HCT116 (cell line): Measurements from ENCODE around the gene SLC2A13. TPM values are rescaled to one million over a fixed set of nuclear protein-coding genes. Genes with fewer than 3 reads are reported as not detected.

Source experiments
- ATAC-seq: fragments of 200-7000 bp; cut with Tn5 transposase; 2 replicates; pipeline ENCODE4 v1.9.1; 2020; ENCODE audit warnings: mild to moderate bottlenecking, moderate library complexity
- BruUV-seq: library from RNA; stranded (reverse); fragments of 400-500 nt; replicated peaks from 2 replicates; lab custom pipeline; 2021; lab: Mats Ljungman, UMichigan
- CTCF ChIA-PET: fragments of 300-600 bp; sonication (Branson Sonifier 250); formaldehyde crosslinking; loops from one replicate; lab custom pipeline; 2021; ENCODE audit warnings: antibody characterized with exemption; lab: Charles Lee
- POLR2A ChIA-PET: fragments of 300-600, 350-600 bp; sonication (Branson Sonifier 250); formaldehyde crosslinking; loops from one replicate; lab custom pipeline; 2021; ENCODE audit warnings: antibody characterized with exemption; lab: Charles Lee
- RAD21 ChIA-PET, 2 experiments: fragments of 300-600 bp; sonication (Branson Sonifier 250); formaldehyde crosslinking; loops; one replicate each; lab custom pipeline; 2023; ENCODE audit warnings: low total read pairs in 2 of 2; ENCODE audit not compliant: uncharacterized antibody in 2 of 2, unreplicated experiment in 2 of 2, low non-redundant PET in 1 of 2; lab: Charles Lee
- DNase-seq: peaks from one replicate; pipeline ENCODE4 v3.0.0-alpha.2; 2010; ENCODE audit warnings: low read depth, low spot score
- H2AFZ ChIP-seq: fragments of 200-600 bp; shearing (Covaris generic), sonication (generic); 2 replicates; pipeline ENCODE4 v1.6.1; 2017; ENCODE audit warnings: low read depth, mixed run types, mixed read lengths, antibody characterized with exemption, low read length; ENCODE audit not compliant: poor library complexity, severe bottlenecking
- H3K27ac ChIP-seq: 2 replicates; pipeline ENCODE4 v1.5.1; 2012; ENCODE audit warnings: low read depth, low read length
- H3K27me3 ChIP-seq: fragments of 200-600 bp; sonication (generic); 2 replicates; pipeline ENCODE4 v1.6.1; 2016; ENCODE audit warnings: mixed run types, low read length, mixed read lengths; ENCODE audit not compliant: insufficient read depth
- H3K36me3 ChIP-seq, 2 experiments: fragments of 200-500 bp in 1 of 2; fragments of 200-600 bp in 1 of 2; sonication (Bioruptor generic) in 1 of 2; sonication (generic) in 1 of 2; 2 replicates each; pipeline versions ENCODE4 v1.5.1 to v1.6.1; 2014 to 2016; ENCODE audit warnings: low read length in 2 of 2, inconsistent platforms in 1 of 2, mixed read lengths in 1 of 2, mixed run types in 1 of 2; ENCODE audit not compliant: insufficient read depth in 2 of 2, control insufficient read depth in 1 of 2
- H3K4me1 ChIP-seq, 2 experiments: fragments of 200-600 bp in 1 of 2; sonication (generic) in 1 of 2; 2 replicates each; pipeline versions ENCODE4 v1.5.1 to v1.6.1; 2012 to 2017; ENCODE audit warnings: low read length in 2 of 2, inconsistent platforms in 1 of 2, mild to moderate bottlenecking in 1 of 2, mixed read lengths in 1 of 2, mixed run types in 1 of 2, moderate library complexity in 1 of 2; ENCODE audit not compliant: insufficient read depth in 2 of 2, control insufficient read depth in 1 of 2
- H3K4me2 ChIP-seq: fragments of 200-600 bp; sonication (generic); 2 replicates; pipeline ENCODE4 v1.6.1; 2017; ENCODE audit warnings: mixed run types, low read length, mixed read lengths
- H3K4me3 ChIP-seq, 2 experiments: fragments of 200-600 bp in 1 of 2; sonication (generic) in 1 of 2; replicated peaks in 1 of 2; 2 replicates each; pipeline ENCODE4 v1.5.1; 2011 to 2016; ENCODE audit warnings: low read length in 2 of 2, control low read depth in 1 of 2, low read depth in 1 of 2, mild to moderate bottlenecking in 1 of 2, mixed read lengths in 1 of 2, mixed run types in 1 of 2
- H3K79me2 ChIP-seq: fragments of 200-600 bp; sonication (generic); 2 replicates; pipeline ENCODE4 v1.6.1; 2017; ENCODE audit warnings: mild to moderate bottlenecking, mixed run types, low read length, moderate library complexity, mixed read lengths; ENCODE audit not compliant: insufficient read depth
- H3K9ac ChIP-seq: fragments of 200-600 bp; sonication (generic); 2 replicates; pipeline ENCODE4 v1.6.1; 2016; ENCODE audit warnings: low read length, mixed read lengths
- H3K9me2 ChIP-seq: fragments of 200-600 bp; sonication (generic), shearing (Covaris generic); 2 replicates; pipeline ENCODE4 v1.6.1; 2017; ENCODE audit warnings: mixed run types, mild to moderate bottlenecking, moderate library complexity; ENCODE audit not compliant: insufficient read depth
- H3K9me3 ChIP-seq, 2 experiments: fragments of 200-500 bp in 1 of 2; fragments of 200-600 bp in 1 of 2; sonication (Bioruptor generic) in 1 of 2; sonication (generic) in 1 of 2; 2 replicates each; pipeline ENCODE4 v1.6.1; 2014 to 2017; ENCODE audit warnings: low read length in 2 of 2, mixed read lengths in 2 of 2, inconsistent platforms in 1 of 2, low read depth in 1 of 2, mild to moderate bottlenecking in 1 of 2, mixed run types in 1 of 2, moderate library complexity in 1 of 2; ENCODE audit not compliant: control insufficient read depth in 1 of 2, insufficient read depth in 1 of 2
- H4K20me1 ChIP-seq: fragments of 200-600 bp; sonication (generic), shearing (Covaris generic); 2 replicates; pipeline ENCODE4 v1.6.1; 2017; ENCODE audit warnings: mixed run types, mild to moderate bottlenecking, moderate library complexity; ENCODE audit not compliant: insufficient read depth
- CEBPB ChIP-seq: IDR thresholded peaks from 2 replicates; pipeline ENCODE4 v1.6.1; 2012; ENCODE audit warnings: low read depth
- EGR1 ChIP-seq: IDR thresholded peaks from 2 replicates; pipeline ENCODE4 v1.6.1; 2012; ENCODE audit warnings: low read depth
- ELF1 ChIP-seq: IDR thresholded peaks from 2 replicates; pipeline ENCODE4 v1.6.1; 2012; ENCODE audit warnings: low read depth, borderline replicate concordance
- EZH2 ChIP-seq: fragments of 200-600 bp; sonication (generic); IDR thresholded peaks from 2 replicates; pipeline ENCODE4 v1.6.1; 2017; ENCODE audit warnings: antibody characterized with exemption, mixed run types
- JUND ChIP-seq: IDR thresholded peaks from 2 replicates; pipeline ENCODE4 v1.6.1; 2012
- POLR2A ChIP-seq: IDR thresholded peaks from 2 replicates; pipeline ENCODE4 v1.7.0; 2011; ENCODE audit warnings: borderline replicate concordance; ENCODE audit not compliant: insufficient read depth, insufficient read length; ENCODE audit errors: extremely low read depth
- POLR2AphosphoS5 ChIP-seq: IDR thresholded peaks from 2 replicates; pipeline ENCODE4 v1.6.1; 2011; ENCODE audit warnings: mild to moderate bottlenecking, low read depth, low read length, moderate library complexity
- RAD21 ChIP-seq: IDR thresholded peaks from 2 replicates; pipeline ENCODE4 v1.6.1; 2012; ENCODE audit warnings: low read depth, mild to moderate bottlenecking
- SIN3A ChIP-seq: IDR thresholded peaks from 2 replicates; pipeline ENCODE4 v1.6.1; 2012; ENCODE audit warnings: low read depth
- SP1 ChIP-seq: IDR thresholded peaks from 2 replicates; pipeline ENCODE4 v1.6.1; 2012; ENCODE audit warnings: low read depth
- TCF7L2 ChIP-seq: IDR thresholded peaks from 2 replicates; pipeline ENCODE4 v1.7.0; 2011; ENCODE audit warnings: borderline replicate concordance, inconsistent platforms; ENCODE audit not compliant: insufficient read depth, insufficient read length; ENCODE audit errors: extremely low read depth
- YY1 ChIP-seq: IDR thresholded peaks from 2 replicates; pipeline ENCODE4 v1.6.1; 2011; ENCODE audit warnings: low read length, low read depth, moderate library complexity, mild to moderate bottlenecking; ENCODE audit not compliant: insufficient replicate concordance; ENCODE audit errors: extremely low read depth
- ZNF274 ChIP-seq: fragments of 200-500 bp; sonication (Bioruptor generic); IDR thresholded peaks from 2 replicates; pipeline ENCODE4 v1.6.1; 2014; ENCODE audit warnings: mild to moderate bottlenecking, low read depth, low read length, inconsistent platforms
- intact Hi-C: fragments of 100-400 bp; cut with micrococcal nuclease; formaldehyde crosslinking; loops from 2 replicates; pipeline ENCODE4 v1.10.0; 2022
- total RNA-seq: library from RNA; stranded (reverse); gene quantifications from one replicate; pipeline ENCODE4 v1.2.1, GENCODE V29; 2021; ENCODE audit not compliant: unreplicated experiment
- TF ChIP-seq, protein P1 (sequence below): IDR thresholded peaks from 2 replicates; pipeline ENCODE4 v1.6.1; 2012
- TF ChIP-seq, protein P2 (sequence below): IDR thresholded peaks from 2 replicates; pipeline ENCODE4 v1.6.1; 2012; ENCODE audit warnings: low read depth
- TF ChIP-seq, protein P3 (sequence below), 3 experiments: fragments of 200-600 bp in 1 of 3; sonication (generic) in 1 of 3; IDR thresholded peaks in 2 of 3; conservative IDR thresholded peaks in 1 of 3; 2 replicates each; pipeline ENCODE4 v1.5.1; 2012 to 2017; ENCODE audit warnings: low read depth in 2 of 3, low read length in 2 of 3, antibody characterized with exemption in 1 of 3, borderline replicate concordance in 1 of 3, control low read depth in 1 of 3, mild to moderate bottlenecking in 1 of 3, mixed read lengths in 1 of 3, mixed run types in 1 of 3, moderate library complexity in 1 of 3; ENCODE audit not compliant: insufficient read depth in 1 of 3

SLC2A13 gene
- total RNA-seq, 1 experiment from 2014 or later, result 6.8 TPM

DNA sequence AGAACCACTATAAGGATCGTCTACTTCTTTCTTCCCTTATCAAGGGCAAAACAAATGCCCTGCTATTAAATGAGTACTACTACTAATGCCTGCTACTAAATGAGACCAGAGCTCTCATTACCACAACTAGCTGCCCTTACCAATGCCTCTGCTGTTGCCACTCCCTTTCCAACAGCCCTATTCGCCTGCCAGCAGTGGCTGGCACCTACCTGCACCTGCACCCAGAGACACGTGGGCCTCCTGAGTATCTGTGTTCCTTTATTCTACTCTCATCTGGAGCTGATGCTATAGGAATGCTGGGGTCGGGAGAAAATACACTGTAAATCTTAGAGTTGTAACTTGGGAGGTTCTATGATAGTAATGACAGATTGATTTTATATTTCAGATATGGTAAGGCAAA, 174.7 kb downstream of the SLC2A13 start:
- no peak for ATAC-seq
- no peaks in the 10 kb centered on the region for H3K4me1 ChIP-seq
- no peaks in the 10 kb centered on the region for H3K9me2 ChIP-seq
- TF ChIP-seq SP1 (no peak), ELF1 (no peak), ZNF274 (no peak), JUND (no peak), POLR2AphosphoS5 (no peak), EGR1 (no peak), SIN3A (no peak), CEBPB (no peak)
- TF ChIP-seq, protein P1, sequence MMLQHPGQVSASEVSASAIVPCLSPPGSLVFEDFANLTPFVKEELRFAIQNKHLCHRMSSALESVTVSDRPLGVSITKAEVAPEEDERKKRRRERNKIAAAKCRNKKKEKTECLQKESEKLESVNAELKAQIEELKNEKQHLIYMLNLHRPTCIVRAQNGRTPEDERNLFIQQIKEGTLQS, result no peak
- no peaks in the 10 kb centered on the region for H3K9me3 ChIP-seq
- CTCF ChIA-PET, result no interaction called here
- intact Hi-C loops, result no loop called here
- RAD21 ChIA-PET, result no interaction called here
- no peak overlapping the region for H3K4me3 ChIP-seq
- no peaks in the 10 kb centered on the region for H4K20me1 ChIP-seq
- H2AFZ ChIP-seq, result no peak overlapping the region
- H3K9ac ChIP-seq, result no peak overlapping the region
- no peaks in the 10 kb centered on the region for H3K36me3 ChIP-seq
- H3K27me3 ChIP-seq, result no peaks in the 10 kb centered on the region
- DNase-seq, result no peak
- no peaks in the 10 kb centered on the region for H3K79me2 ChIP-seq
- no peak overlapping the region for H3K27ac ChIP-seq
- POLR2A ChIA-PET, result no interaction called here
- H3K4me2 ChIP-seq, result no peak overlapping the region
- no TSS peak for BruUV-seq

DNA sequence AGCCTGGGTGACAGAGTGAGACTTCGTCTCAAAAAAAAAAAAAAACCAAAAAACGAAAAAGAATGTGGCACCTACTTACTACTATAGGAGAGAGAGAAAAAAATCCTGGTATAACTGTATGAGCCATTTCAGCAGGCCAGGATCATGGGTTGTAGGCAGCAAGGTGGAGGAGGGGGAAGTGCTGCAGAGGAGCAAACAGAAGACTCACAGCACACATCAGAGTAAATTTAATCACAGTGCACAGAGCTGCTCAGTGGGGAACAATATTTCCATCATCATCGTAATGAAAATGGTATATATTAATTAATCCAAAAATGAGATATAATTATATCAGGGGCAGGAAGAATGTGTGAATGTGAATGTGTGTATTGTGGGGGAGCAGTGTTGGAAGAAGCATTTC, 175.8 kb downstream of the SLC2A13 start:
- no peaks in the 10 kb centered on the region for H3K4me1 ChIP-seq
- no peaks in the 10 kb centered on the region for H3K9me3 ChIP-seq
- no peaks in the 10 kb centered on the region for H3K79me2 ChIP-seq
- no peaks in the 10 kb centered on the region for H3K9me2 ChIP-seq
- H3K27ac ChIP-seq, result no peak overlapping the region
- ChIA-PET RAD21 (no interaction called here), POLR2A (no interaction called here), CTCF (no interaction called here)
- no peak overlapping the region for H2AFZ ChIP-seq
- intact Hi-C loops, result no loop called here
- no peak for DNase-seq
- no peak overlapping the region for H3K9ac ChIP-seq
- H3K36me3 ChIP-seq, result no peaks in the 10 kb centered on the region
- H4K20me1 ChIP-seq, result no peaks in the 10 kb centered on the region
- H3K4me2 ChIP-seq, result no peak overlapping the region
- no TSS peak for BruUV-seq
- no peaks in the 10 kb centered on the region for H3K27me3 ChIP-seq
- no peak overlapping the region for H3K4me3 ChIP-seq
- no peak for ATAC-seq
- no peak for TF ChIP-seq JUND
- TF ChIP-seq POLR2A, result no peak
- TF ChIP-seq TCF7L2, result no peak
- no peak for TF ChIP-seq EZH2
- no peak for TF ChIP-seq SP1
- TF ChIP-seq YY1, result no peak
- TF ChIP-seq, protein P2, sequence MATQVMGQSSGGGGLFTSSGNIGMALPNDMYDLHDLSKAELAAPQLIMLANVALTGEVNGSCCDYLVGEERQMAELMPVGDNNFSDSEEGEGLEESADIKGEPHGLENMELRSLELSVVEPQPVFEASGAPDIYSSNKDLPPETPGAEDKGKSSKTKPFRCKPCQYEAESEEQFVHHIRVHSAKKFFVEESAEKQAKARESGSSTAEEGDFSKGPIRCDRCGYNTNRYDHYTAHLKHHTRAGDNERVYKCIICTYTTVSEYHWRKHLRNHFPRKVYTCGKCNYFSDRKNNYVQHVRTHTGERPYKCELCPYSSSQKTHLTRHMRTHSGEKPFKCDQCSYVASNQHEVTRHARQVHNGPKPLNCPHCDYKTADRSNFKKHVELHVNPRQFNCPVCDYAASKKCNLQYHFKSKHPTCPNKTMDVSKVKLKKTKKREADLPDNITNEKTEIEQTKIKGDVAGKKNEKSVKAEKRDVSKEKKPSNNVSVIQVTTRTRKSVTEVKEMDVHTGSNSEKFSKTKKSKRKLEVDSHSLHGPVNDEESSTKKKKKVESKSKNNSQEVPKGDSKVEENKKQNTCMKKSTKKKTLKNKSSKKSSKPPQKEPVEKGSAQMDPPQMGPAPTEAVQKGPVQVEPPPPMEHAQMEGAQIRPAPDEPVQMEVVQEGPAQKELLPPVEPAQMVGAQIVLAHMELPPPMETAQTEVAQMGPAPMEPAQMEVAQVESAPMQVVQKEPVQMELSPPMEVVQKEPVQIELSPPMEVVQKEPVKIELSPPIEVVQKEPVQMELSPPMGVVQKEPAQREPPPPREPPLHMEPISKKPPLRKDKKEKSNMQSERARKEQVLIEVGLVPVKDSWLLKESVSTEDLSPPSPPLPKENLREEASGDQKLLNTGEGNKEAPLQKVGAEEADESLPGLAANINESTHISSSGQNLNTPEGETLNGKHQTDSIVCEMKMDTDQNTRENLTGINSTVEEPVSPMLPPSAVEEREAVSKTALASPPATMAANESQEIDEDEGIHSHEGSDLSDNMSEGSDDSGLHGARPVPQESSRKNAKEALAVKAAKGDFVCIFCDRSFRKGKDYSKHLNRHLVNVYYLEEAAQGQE, result no peak
- TF ChIP-seq, protein P3, sequence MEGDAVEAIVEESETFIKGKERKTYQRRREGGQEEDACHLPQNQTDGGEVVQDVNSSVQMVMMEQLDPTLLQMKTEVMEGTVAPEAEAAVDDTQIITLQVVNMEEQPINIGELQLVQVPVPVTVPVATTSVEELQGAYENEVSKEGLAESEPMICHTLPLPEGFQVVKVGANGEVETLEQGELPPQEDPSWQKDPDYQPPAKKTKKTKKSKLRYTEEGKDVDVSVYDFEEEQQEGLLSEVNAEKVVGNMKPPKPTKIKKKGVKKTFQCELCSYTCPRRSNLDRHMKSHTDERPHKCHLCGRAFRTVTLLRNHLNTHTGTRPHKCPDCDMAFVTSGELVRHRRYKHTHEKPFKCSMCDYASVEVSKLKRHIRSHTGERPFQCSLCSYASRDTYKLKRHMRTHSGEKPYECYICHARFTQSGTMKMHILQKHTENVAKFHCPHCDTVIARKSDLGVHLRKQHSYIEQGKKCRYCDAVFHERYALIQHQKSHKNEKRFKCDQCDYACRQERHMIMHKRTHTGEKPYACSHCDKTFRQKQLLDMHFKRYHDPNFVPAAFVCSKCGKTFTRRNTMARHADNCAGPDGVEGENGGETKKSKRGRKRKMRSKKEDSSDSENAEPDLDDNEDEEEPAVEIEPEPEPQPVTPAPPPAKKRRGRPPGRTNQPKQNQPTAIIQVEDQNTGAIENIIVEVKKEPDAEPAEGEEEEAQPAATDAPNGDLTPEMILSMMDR (IDR thresholded peaks at IDR 0.05 in 2 of 3, conservative IDR thresholded peaks at IDR 0.05 in 1 of 3; ENCODE audit: borderline replicate concordance in 1 of 3, insufficient read depth in 1 of 3, low read depth in 2 of 3, low read length in 2 of 3), result no peak
- TF ChIP-seq, protein P1, result no peak
- no peak for TF ChIP-seq RAD21
